GM18520 (cell line): Measurements from ENCODE around the gene GPATCH3.
A peak's percentile ranks its signal among the peaks of the same experiment; 100 is the strongest.
"Not testable (repeated sequence)": the region's sequence is repeated elsewhere in the genome, so short reads cannot be mapped to it uniquely, and the experiment has no call there.

Experiments used
- ATAC-seq: cut with Tn5 transposase; IDR thresholded peaks from one replicate; pipeline ENCODE4 v1.9.1; 2021; ENCODE audit not compliant: unreplicated experiment

GPATCH3 gene, protein sequence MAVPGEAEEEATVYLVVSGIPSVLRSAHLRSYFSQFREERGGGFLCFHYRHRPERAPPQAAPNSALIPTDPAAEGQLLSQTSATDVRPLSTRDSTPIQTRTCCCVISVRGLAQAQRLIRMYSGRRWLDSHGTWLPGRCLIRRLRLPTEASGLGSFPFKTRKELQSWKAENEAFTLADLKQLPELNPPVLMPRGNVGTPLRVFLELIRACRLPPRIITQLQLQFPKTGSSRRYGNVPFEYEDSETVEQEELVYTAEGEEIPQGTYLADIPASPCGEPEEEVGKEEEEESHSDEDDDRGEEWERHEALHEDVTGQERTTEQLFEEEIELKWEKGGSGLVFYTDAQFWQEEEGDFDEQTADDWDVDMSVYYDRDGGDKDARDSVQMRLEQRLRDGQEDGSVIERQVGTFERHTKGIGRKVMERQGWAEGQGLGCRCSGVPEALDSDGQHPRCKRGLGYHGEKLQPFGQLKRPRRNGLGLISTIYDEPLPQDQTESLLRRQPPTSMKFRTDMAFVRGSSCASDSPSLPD

DNA sequence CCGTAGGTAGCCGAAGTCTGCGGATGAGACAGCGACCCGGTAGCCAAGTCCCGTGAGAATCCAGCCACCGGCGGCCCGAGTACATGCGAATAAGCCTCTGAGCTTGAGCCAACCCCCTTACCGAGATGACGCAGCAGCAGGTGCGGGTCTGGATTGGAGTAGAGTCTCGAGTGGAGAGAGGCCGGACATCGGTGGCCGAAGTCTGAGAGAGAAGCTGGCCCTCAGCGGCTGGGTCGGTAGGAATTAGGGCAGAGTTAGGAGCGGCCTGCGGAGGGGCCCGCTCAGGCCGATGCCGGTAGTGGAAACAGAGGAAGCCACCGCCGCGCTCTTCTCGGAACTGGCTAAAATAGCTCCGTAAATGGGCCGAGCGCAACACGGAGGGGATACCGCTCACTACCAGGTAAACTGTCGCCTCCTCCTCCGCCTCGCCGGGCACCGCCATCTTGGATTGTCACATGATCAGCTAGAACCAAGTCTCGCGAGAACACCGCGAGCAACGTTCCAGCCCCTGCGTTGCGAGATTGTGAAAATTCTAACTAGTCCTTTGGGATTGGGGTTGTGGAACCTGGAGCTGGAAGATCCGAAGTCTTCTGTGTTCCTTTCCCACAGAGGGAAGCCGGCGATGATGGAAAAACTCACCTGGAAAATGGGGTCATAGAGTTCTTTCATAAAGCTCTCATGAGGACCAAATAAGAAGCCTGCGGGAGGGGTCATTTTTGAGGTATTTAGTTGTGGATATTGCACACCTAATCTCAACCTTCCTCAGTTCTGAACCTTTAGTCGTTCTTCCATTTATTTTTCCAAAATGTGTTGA, at the start of gene GPATCH3:
TSS of gene GPATCH3 (minus strand) at position 467 of the 814 bp plus-strand sequence. CDS start at position 442, 25 bp downstream.
- ATAC-seq = peak; percentile 60

DNA sequence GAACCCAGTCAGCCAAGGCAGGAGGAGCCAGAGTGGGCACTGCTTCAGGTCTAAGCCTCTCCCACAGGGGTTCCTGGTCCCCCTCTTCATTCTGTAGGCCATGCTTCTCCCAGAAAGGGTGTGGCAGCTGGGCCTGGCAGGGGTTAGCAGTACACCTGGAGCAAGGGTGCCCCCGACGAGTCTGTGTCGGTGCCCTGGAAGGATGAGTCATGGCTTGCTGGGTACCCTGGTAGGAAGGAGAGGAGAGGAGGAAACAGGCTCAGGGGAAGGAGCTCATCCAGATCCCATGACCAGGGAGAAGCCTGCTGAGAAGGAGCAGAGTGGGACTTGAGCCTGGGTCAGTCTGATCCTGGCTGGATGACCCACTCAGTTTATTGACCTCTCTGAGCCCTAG, 49.7 kb upstream of the GPATCH3 start:
- ATAC-seq = no peak

DNA sequence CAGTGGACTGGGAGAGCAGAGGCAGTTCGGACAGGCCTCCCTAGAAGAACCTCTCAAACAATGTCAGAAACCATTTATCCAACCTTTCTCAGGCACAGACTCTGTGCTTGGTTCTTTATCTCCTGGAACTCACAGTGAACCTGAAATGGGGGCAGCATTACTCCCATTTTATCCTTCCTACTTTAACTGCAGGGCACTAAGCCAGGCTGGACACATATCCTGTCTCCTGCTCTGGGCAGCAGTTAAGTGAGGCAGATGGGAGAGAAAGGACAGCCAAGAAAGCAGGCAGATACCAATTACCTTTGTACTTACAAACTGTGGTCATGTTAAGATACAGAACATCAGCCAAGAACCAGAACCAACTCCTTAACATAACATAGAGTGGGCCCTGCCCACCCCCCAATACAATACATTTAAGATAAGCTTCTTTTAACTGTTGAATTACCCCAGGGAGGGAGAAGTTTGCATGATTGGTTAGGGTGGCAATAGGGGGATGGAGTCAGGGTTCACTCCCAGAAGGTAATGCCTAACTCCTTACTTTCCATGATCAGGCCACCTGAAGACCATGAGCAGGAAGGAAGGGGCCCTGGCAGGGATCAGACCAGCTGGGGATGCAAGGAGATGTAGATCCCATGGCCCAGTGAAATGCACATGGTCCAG, 49.1 kb upstream of the GPATCH3 start:
- no peak for ATAC-seq

DNA sequence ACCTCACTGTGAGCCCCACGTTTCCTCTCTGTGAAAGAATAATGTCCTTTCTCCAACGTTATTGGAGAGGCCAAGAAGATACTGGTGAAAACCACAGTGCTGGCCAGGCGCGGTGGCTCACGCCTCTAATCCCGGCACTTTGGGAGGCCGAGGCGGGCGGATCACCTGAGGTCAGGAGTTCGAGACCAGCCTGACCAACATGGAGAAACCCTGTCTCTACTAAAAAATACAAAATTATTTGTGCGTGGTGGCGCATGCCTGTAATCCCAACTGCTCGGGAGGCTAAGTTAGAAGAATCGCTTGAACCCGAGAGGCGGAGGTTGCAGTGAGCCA, 48.4 kb upstream of the GPATCH3 start:
- ATAC-seq = not testable (repeated sequence)

DNA sequence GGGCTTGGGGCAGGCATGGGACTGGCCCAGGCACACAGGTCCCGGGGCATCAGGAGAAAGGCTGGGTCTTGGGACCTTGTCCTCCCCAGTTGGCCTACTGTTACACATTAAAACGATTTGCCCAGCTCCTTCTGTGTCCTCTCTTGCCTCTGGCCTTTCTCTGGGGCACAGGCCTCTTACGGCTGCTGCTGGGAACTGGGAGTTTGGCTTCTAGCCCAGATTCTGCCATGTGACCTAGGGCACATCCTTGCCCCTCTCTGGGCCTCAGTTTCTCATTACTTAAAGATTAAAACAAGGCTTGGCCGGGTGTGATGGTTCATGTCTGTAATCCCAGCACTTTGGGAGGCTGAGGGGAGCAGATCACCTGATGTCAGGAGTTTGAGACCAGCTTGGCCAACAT, 46.0 kb upstream of the GPATCH3 start:
- ATAC-seq = no peak

DNA sequence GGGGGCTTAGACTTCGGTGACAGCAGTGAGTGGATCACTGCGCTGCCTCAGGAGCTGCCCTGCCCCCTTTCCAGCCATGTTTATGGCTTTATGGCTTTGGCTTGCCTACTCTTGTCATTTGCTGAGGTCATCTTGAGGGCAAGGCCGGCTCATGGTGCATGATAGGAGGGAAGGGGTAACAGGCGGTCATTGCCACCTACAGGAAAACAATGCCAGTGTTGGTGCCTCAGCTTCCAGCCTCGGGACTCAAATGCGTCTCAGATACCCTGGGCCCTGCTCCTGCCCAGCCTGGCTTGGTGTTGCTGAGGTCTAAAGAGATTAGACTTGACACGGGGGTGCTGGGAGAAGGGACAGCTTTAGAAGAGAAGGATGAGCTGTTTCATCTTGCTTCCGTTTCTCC, 45.5 kb upstream of the GPATCH3 start:
- ATAC-seq = no peak

DNA sequence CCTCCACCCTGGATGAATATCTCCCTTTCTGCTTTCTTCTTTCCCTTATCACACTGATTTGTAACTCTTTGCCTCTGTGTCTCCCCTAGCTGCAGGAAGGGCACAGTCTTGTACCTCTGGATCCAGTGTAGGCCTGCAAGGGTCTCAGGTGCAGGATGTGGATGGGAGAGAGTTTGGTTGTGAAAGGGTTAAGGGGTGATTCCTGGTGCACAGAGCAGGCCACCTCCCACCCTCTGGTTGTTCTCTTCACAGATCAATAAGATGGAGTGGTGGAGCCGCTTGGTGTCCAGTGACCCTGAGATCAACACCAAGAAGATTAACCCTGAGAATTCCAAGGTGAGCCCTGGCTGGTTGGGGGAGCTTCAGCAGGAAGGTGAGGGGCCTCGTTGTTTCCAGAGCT, 44.9 kb upstream of the GPATCH3 start:
- ATAC-seq = no peak

DNA sequence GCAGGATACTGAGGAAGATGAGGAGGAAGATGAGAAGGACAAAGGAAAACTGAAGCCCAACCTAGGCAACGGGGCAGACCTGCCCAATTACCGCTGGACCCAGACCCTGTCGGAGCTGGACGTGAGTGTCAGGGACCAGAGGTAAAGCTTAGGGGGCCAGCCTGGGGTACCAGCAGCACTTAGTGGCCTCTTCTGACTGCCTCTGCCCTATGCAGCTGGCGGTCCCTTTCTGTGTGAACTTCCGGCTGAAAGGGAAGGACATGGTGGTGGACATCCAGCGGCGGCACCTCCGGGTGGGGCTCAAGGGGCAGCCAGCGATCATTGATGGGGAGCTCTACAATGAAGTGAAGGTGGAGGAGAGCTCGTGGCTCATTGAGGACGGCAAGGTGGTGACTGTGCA, 42.4 kb upstream of the GPATCH3 start:
- ATAC-seq = no peak

DNA sequence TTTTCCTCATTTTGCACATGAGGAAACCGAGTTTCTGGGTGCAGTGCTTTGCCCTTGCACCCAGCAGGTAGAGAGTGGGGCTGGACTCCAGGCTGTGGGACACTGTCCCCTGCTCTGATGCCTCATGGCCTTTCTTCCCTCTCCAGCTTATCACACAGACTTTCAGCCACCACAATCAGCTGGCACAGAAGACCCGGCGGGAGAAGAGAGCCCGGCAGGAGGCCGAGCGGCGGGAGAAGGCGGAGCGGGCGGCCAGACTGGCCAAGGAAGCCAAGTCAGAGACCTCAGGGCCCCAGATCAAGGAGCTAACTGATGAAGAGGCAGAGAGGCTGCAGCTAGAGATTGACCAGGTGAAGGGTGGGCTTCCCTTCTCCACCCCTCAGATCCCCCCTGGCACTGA, 41.0 kb upstream of the GPATCH3 start:
- no peak for ATAC-seq

DNA sequence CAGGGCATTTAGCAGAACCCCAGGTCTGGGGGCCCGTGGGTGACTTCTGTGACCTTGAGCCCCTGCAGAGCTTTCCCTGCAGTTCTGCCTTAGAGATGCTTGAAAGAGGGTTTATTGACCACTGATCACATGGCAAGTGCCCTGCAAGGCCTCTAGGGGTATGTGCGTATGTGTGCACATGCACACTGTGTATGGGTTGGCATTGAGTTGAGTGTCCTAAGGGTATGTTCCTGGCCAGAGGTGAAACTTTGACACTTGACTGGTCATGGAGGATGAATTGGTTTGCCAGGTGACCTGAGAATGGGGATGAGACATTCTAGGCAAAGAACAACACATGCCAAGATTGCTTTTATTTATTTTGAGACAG, 38.4 kb upstream of the GPATCH3 start:
- no peak for ATAC-seq

DNA sequence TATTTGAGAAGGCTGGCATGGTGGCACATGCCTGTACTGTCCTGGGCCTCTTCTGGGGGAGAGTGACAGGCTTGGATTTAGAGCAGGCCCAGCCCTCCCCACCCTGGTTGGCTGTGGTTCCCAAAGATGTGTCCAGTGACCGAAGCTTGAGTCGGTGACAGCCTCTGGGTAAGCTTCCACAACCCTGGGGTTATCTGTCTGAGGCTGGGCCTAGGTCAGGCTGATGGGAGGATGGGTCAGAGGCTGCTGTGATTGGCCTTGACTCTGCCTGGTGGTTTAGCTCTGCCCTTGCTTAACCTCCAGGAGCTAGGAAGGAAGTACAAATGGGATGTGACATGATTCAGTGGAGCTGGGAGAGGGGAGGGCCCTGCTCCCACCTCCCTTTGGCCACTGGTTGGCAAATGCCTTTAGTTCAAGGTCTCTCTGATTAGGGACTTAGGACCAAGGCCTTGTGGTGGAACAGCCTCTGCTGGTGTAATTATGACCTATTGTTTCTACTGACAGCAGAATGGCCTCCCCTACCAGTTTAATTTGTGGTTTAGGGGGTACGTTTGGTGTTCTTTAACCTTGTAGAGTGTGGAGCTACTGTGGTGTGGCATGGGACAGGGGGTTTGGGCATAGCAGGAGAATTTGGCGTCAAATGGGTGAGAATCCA, 37.9 kb upstream of the GPATCH3 start:
- ATAC-seq = no peak

DNA sequence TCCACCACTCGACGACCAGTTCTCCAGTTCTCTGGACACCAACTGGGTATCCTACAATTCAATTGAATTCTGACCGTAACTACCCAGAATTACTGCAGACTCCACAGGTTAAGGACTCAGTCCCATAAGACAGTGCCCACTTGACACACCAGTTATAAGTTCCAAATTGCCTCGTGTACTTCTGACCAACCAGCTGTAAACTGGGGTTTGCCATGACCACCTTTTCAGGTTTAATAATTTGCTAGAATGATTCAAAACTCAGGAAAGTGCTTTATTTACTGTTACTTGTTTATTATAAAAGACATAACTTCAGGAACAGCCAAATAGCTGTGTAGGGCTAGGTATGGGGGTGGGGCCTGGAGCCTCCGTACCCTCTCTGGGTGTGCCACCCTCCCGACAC, 36.6 kb upstream of the GPATCH3 start:
- no peak for ATAC-seq

DNA sequence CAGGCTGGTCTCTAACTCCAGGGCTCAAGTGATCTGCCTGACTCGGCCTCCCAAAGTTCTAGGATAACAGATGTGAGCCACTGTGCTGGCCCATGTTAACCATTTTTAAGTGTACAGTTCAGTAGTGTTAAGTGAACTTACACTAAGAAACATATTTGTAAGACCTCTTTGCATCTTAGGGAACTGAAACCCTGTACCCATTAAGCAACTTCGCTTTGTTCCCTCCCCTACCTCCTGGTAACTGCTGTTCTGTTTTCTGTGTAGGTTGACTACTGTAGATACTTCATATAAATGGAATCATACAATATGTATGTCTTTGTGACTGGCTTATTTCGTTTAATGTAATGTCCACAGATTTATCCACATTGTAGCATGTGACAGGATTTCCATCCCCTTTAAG, 32.3 kb upstream of the GPATCH3 start:
- ATAC-seq = no peak

DNA sequence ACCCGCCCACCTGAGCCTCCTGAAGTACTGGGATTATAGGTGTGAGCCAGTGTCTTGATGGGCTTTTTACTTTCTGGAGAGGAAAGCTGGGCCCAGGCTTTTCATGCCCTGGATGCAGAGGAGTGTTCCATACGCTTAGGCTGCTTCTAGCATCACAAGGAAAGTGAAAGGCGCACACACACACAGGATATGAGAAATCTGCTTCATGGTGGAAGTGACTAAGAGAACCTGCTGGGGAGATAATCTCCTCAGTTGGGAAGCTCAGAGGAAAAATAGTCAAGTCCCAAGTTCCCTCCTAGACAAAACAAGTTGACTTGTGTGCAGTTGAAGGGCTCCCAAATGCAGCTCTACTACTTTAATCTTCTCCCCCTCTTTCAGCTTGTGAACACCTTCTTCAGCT, 23.4 kb upstream of the GPATCH3 start:
- no peak for ATAC-seq

DNA sequence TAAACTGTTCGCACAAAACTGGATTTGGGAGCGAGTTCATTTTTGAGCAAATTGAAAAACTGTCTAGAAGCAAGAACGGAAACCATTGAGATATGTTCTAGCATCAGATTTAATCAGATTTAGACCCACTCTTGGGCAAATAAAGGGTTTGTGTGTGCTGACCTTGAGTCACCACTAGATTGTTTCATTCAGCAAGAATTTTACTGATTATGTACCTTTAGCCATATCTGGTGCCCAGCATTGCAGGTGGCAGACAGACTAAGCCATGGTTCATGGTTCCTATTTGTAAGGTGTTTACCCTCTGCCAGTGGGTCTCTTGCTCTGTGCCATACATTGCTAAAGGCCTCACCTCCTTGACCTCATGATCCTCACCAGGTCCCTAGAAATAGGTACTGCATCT, 22.6 kb upstream of the GPATCH3 start:
- no peak for ATAC-seq

DNA sequence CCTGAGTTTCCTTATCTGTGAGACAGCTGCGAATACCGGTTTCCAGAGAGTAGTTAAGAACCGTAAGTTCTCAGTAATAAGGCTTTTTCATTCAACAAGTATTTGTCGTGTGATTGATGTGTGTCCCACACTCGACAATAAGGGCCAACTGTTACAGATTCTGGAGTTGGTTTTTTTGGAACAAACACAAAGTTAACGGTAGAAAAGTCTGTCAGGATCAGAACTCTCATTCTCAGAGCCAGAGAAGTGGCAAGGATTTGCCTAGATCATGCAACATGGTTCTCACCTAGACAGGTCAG, 22.1 kb upstream of the GPATCH3 start:
- ATAC-seq = no peak

DNA sequence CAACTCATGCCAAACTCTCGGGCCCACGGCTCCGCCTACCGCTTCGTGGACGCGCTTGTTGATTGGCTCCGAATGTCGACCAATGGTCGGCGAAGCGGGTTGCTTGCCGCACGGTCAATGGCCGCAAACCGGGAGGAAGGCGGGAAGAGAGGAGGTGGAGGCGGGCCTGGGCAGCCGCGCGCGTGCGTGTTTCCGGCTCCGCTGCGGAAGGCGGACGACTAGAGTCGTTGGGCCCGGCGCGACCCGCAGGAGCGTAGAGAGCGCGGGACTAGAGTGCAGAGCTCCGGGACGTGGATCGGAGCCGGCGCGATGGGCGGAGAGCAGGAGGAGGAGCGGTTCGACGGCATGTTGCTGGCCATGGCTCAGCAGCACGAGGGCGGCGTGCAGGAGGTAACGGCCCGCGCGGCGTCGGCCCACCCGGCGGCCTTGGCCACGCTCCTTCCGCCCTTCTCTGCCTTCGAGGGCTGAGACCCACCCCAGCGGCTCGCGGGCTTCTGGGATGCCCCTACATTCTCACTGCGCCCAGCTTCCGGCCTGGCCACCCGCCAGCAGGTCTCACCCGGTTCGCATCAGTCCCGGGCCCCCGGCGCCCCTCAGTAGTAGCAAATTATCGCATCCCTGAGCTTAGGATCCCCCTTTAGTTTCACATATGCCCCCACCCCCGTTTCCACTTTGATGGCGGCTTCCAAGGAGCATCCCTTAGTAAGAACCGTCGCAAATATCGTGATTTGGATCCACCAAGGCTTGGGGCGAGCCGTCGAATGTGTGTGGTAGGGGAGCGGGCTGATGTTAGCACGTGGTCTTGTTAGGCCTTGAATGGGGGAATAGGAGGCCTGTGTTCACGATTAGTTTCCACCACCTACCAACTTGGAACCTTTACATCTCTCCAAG, 21.5 kb upstream of the GPATCH3 start, which contains the start of gene NUDC:
TSS of gene NUDC (plus strand) at position 204 of the 891 bp plus-strand sequence. CDS start at position 310, 106 bp downstream.
- peak; percentile 96 for ATAC-seq

DNA sequence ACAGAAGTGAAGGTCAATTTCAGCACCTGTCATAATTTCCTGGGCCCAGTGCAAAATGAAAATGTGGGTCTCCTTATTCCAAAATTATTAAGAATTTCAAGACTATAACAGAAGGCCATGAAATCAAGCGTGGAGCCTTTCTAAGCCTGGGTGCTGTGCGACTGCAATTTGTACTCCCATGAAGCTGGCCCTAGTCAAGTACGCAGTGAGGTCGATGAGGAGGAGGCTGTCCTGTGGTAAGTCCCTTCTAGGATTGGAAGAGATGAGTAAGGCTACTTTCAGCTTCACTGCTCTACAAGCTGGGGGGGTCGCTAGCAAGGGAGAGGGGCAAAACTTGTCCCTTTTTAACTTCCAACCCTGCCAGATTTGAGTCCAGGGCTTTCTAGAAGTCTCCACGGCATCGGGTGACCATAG, 20.9 kb upstream of the GPATCH3 start:
- no peak for ATAC-seq

DNA sequence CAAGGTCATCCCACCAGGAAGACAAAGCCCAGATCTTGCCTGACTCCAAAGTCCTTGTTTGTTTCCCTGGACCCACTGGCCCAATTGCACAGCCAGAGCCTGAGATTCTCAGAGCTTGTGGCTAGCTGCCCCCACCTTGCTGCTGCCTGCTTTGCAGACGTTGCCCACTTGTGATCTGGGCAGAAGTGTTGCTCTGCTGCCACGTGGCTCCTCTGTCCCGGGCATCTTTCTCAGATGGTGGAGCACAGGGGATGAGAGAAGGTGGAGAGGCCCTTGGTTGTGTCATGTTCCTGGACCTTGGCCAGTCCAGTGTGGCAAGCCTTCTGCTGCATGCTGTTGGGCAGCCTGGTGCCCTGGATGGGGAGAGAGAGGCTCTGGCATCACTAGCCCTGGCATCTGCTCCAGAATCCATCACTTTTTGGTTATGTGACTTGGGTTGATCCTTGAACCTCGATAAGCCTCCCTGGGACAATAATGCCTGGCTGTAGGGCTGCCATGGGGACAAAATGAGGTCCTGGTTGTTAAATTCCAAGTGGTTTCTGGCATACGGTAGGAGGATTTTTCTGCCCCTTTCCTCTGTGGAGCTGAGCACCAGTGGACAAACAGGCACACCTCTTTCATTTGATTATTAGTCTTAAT, 15.1 kb upstream of the GPATCH3 start:
- no peak for ATAC-seq
